ENCODE data around the gene IL1RL2.

- TF ChIP-seq CTCF (conservative IDR thresholded peaks at IDR 0.05; ENCODE audit: low read depth, low read length): no peak
- no peak for TF ChIP-seq EZH2 (IDR thresholded peaks at IDR 0.05; ENCODE audit: low read length, unreplicated experiment)
Observed at GRCh38 chr2:102171946-102172345, 14.9 kb upstream of the IL1RL2 start.

All from PC-3 (cell line).